ENCODE data around the gene KMT2C. TPM values are rescaled to one million over a fixed set of nuclear protein-coding genes. Genes with fewer than 3 reads are reported as not detected.
"Not testable (repeated sequence)": the region's sequence is repeated elsewhere in the genome, so short reads cannot be mapped to it uniquely, and the experiment has no call there.

KMT2C gene
- total RNA-seq, 1 donor from 2014 or later: 21.1 TPM

DNA sequence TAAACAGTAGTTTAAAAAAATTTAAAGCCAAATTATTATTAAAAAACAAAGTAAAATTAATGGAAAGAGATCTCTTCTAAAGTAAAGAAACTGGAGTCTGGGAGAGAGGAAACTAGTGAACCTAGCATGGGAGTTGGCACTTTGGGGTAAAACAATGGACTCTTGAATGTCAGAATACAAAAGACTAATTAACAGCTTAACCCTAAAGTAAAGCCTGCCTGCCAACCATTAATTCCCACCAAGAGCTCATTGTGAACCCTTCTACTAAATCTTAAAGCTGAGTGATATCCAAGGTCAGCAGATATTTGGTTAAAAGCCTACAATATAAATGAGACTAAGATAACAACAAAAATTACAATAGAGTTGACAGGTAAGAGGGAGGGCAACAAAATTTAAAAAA lies 36.5 kb downstream of the KMT2C start:
- DNase-seq (ENCODE audit: low read depth) (no peak), FAIRE-seq (no peak)
- H3K4me3 ChIP-seq (ENCODE audit: low read depth, low read length): no peak overlapping the region
- H3K27me3 ChIP-seq (ENCODE audit: control insufficient read depth, insufficient read depth, low read length): no peaks in the 10 kb centered on the region
- no peaks in the 10 kb centered on the region for H3K36me3 ChIP-seq (ENCODE audit: control insufficient read depth, insufficient read depth, low read length)
- TF ChIP-seq, protein P1, sequence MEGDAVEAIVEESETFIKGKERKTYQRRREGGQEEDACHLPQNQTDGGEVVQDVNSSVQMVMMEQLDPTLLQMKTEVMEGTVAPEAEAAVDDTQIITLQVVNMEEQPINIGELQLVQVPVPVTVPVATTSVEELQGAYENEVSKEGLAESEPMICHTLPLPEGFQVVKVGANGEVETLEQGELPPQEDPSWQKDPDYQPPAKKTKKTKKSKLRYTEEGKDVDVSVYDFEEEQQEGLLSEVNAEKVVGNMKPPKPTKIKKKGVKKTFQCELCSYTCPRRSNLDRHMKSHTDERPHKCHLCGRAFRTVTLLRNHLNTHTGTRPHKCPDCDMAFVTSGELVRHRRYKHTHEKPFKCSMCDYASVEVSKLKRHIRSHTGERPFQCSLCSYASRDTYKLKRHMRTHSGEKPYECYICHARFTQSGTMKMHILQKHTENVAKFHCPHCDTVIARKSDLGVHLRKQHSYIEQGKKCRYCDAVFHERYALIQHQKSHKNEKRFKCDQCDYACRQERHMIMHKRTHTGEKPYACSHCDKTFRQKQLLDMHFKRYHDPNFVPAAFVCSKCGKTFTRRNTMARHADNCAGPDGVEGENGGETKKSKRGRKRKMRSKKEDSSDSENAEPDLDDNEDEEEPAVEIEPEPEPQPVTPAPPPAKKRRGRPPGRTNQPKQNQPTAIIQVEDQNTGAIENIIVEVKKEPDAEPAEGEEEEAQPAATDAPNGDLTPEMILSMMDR (IDR thresholded peaks at IDR 0.05; ENCODE audit: insufficient read depth, low read length, severe bottlenecking): no peak

DNA sequence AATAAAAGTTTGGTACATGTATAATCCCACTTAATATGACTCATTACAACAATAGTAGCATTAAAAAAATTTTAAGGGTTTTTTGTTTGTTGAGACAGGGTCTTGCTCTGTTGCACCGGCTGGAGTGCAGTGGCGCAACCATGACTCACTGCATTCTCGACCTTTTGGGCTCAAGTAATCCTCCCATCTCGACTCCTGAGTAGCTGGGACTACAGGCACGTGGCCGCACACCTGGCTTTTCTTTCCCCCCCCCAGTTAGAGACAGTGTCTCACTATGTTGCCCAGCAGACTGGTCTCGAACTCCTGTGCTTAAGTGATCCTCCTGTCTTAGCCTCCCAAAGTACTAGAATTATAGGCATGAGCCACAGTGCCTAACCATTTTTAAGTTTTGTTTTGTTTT lies 40.7 kb downstream of the KMT2C start:
- Histone ChIP-seq H3K27me3 (ENCODE audit: control insufficient read depth, insufficient read depth, low read length) (no peaks in the 10 kb centered on the region), H3K4me3 (ENCODE audit: low read depth, low read length) (no peak overlapping the region), H3K36me3 (ENCODE audit: control insufficient read depth, insufficient read depth, low read length) (no peaks in the 10 kb centered on the region)
- DNase-seq (ENCODE audit: low read depth): no peak
- TF ChIP-seq, protein P1 (IDR thresholded peaks at IDR 0.05; ENCODE audit: insufficient read depth, low read length, severe bottlenecking): no peak
- FAIRE-seq: no peak

DNA sequence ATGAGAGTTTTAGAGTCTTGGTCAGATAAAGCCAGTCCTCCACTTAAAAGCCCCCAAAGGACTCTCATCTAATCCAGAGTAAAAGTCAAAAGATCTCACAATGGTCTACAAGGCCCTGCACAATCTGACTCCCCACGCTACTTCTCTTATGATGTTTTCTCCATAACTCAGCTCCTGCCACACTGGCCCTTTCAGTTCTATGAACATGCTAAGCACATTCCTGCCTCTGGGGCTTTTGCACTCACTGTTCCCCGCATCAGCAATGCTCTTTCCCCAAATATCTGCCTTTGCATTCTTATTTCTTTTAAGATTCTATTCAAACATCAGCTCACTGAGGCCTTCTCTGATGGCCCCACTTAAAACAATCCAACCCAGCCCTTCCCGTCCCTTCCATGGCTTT lies 41.6 kb downstream of the KMT2C start:
- H3K4me3 ChIP-seq (ENCODE audit: low read depth, low read length); FAIRE-seq; H3K27me3 ChIP-seq (ENCODE audit: control insufficient read depth, insufficient read depth, low read length); H3K36me3 ChIP-seq (ENCODE audit: control insufficient read depth, insufficient read depth, low read length); DNase-seq (ENCODE audit: low read depth): not testable (repeated sequence)
- TF ChIP-seq, protein P1 (IDR thresholded peaks at IDR 0.05; ENCODE audit: insufficient read depth, low read length, severe bottlenecking): peak; percentile 62

DNA sequence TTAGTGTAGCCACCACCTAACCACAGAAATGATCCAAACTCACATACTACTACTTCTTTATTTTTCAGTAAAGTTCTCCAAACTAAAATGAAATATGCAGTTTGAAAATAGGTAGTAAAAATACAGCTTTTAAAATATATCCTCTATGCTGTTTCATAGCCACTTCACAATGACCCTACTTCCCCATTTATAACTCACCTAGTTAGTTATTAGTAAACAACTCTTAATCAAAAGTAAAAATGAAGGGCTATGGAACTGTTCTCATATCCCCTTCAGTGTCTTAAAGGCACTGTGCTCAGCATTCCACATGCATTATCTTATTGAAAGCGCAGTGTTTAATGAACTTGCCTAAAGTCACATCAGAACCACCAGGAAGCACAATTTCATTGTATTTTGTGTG lies 43.5 kb downstream of the KMT2C start:
- FAIRE-seq (no peak), DNase-seq (ENCODE audit: low read depth) (no peak)
- H3K36me3 ChIP-seq (ENCODE audit: control insufficient read depth, insufficient read depth, low read length): no peaks in the 10 kb centered on the region
- TF ChIP-seq, protein P1 (IDR thresholded peaks at IDR 0.05; ENCODE audit: insufficient read depth, low read length, severe bottlenecking): no peak
- H3K4me3 ChIP-seq (ENCODE audit: low read depth, low read length): no peak overlapping the region
- H3K27me3 ChIP-seq (ENCODE audit: control insufficient read depth, insufficient read depth, low read length): no peaks in the 10 kb centered on the region

GRCh38 chr7:152386136-152386764 lies 49.6 kb downstream of the KMT2C start:
- H3K4me3 ChIP-seq (ENCODE audit: low read depth, low read length); H3K36me3 ChIP-seq (ENCODE audit: control insufficient read depth, insufficient read depth, low read length); H3K27me3 ChIP-seq (ENCODE audit: control insufficient read depth, insufficient read depth, low read length); DNase-seq (ENCODE audit: low read depth): not testable (repeated sequence)
- peak; percentile 89 for FAIRE-seq

DNA sequence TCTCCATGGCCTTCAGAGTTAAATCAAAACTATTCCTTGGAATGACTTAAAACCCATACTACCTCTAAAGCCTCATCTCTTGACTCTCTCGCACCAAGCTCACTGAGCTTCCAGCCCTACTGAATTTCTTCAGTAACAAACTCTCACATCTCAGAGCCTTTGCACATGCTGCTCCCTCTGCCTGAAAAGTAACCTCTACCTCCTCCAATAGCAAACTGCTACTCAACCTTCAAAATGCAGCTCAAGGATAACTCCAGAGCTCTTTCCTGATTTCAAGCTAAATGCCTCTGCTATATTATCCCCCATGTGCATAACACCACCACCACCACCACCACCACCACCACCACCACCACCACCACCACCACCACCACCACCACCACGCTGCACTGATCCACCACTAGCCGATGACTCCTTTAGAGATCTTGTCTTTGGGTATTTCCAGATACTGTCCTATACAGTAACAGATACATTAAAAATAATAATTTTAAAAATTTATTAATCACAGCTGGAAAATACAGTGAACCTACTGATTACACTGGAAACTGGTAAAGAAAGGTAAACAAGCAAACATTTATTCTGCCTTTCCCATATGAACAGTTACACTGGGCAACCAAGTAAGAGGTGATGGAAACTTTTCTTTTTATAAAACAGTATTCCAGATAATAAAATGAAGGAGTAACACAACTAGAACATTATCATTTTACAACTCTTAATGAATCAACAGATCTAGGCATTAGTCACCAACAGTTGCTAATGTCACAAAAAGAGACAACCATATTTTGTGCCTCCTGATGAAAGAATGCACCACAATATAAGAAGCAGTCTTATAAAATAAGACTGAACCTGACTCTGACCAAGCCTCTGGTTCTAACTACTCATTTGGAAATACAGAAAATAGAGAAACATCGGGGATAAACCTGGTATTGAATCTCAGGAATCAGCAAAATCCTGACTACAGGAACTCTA lies 51.3 kb downstream of the KMT2C start:
- not testable (repeated sequence) for H3K4me3 ChIP-seq (ENCODE audit: low read depth, low read length); H3K27me3 ChIP-seq (ENCODE audit: control insufficient read depth, insufficient read depth, low read length); H3K36me3 ChIP-seq (ENCODE audit: control insufficient read depth, insufficient read depth, low read length); DNase-seq (ENCODE audit: low read depth)
- peak; percentile 77 for FAIRE-seq
